Measurements from ENCODE around the gene MSTN.

The MSTN gene

DNA sequence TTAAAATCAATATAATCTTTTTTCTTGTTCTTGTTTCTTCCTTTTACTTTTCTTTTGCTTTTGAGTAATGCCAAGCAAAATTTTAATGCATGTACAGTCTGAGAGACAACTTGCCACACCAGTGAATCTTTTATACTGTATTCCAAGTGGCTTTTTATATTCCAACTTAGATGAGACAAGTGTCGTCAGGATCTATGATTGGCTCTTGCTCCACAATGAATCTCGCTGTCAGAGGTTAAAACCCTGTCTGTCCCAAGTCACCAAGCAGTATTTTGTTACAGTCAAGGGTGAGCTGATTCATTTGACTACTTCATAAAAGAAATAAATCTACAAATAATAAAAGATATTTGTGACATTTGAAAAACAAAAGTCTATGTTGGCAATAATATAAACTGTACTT lies at the start of gene MSTN:
Gene MSTN, minus strand, starts transcription at position 129 of the 400 bp plus-strand sequence. CDS start 133 bp downstream, outside the sequence.
- no peak for DNase-seq

GRCh38 chr2:190111166-190111565 lies 48.6 kb upstream of the MSTN start:
- no peak for DNase-seq

DNA sequence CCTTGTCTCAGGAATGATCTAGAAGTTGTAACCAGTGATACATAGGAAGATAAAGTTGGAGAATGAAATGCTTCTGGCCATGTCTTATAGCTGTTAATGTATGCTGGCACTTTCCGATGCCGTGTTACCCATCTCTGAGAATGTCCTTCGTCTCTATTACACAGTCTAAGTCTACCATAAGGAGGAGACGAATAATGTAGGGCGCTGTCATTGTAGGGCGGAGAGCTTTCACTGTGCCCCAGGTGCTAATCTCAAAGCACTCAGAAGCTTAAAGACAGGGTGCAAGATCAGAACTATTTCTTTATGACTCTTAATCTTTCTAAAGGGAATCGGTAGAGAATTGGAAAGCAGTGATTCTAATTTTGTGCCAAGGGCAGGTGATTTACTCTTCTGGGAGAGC lies 48.2 kb upstream of the MSTN start:
- DNase-seq: no peak

- no peak for DNase-seq
Measured at GRCh38 chr2:190110131-190110530, 47.6 kb upstream of the MSTN start.

GRCh38 chr2:190107409-190107808 lies 44.9 kb upstream of the MSTN start:
- no peak for DNase-seq

DNA sequence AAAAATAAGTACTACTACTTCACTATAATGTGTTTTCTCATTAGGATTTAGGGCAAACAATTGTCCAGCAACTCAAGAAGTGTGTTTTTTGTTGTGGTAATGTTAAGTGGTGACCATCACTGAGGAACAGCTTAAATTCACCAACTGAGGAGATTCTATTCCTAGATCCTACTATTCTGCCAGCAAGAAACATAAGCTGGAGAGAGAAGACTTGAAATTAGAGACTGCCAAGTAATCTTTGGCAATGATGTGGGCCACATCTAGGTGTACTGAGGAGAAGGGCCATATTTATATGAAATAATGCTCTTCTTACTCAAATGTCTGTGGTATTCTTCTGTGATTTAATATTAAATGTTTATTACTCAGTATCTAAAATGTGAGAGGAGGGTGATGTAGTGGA lies 44.3 kb upstream of the MSTN start:
- DNase-seq: no peak

DNA sequence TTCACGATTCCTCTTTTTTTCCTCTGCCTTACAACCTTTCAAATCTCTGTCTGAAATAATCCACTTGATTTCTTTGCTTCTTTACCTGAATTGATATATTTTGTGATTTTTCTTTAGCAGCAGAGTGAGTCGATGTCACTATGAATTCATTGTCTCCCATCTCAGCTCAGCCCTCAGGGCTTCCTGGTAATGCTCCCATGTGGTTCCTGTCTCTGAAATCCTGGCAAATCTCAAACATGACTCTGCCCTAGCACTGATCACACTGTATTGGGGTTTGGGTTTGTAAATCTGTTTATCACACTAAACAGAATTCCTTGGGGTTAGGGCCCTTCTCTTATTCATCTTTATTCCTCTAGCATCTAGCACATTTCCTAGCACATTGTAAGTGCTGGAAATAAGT lies 43.0 kb upstream of the MSTN start:
- no peak for DNase-seq

- no peak for DNase-seq
Measured at GRCh38 chr2:190103144-190103543, 40.6 kb upstream of the MSTN start.

- no peak for DNase-seq
Measured at GRCh38 chr2:190099890-190100697, 37.6 kb upstream of the MSTN start.

GRCh38 chr2:190098851-190099250 lies 36.3 kb upstream of the MSTN start:
- DNase-seq: no peak

- DNase-seq: no peak
Measured at GRCh38 chr2:190097115-190097514, 34.6 kb upstream of the MSTN start.

- DNase-seq: no peak
Measured at GRCh38 chr2:190094316-190094871, 31.9 kb upstream of the MSTN start.

DNA sequence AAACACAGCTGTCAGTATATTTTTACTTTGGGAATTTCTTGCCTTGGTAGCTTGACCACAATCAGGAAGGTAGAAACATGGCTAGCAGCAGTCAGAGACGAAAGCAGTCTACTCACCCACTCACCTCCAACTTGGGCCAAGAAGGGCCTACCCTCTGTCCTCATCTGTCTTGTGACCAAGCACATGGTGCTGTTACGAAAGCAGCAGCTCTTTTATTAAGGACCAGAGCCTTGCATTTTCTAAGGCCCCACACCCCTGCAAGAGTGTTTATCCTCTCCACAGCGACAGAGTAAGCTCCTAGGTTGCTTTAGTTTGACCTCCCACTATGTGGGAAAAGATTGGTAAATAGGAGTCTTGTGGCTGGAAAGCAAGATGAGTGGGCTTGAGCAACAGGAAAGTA lies 31.3 kb upstream of the MSTN start:
- no peak for DNase-seq

DNA sequence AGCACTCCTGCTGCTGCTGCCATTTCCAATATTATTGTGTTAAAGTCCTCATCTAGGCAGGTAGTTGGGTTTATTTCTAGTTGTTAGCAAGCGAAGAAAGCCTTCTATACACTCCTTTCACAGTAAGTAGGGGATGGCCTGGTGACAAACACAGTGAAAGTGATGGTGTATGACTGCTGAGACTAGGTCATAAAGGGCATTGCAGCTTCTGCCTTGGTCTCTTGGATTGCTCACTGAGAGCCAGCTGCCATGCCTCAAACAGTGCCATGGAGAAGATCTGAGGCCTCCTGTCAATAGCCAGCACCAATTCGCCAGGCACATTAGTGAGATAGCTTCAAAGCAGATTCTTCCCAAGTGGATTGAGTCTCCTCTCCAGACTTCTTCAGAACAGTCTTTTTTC lies 27.6 kb upstream of the MSTN start:
- DNase-seq: no peak

DNA sequence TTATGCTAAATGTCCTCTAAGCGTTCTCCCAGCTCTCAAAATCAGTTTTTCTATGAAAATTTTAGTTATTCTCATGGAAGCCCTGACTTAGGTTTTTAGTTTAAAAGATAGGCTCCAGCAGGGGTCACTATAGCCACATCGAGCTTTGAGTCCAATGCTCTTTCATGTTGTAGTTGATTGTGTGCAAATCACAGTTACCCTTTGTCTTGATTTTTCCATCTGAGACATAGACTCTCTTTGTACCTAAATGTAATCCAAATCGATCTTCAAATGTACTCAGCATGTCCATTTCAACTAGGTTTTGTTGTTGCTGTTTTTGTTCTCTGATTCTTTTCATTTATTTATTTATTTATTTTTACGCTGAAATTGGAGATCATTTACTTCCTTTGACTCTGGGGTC lies 26.4 kb upstream of the MSTN start:
- no peak for DNase-seq

GRCh38 chr2:190084704-190085103 lies 22.2 kb upstream of the MSTN start:
- DNase-seq: no peak

DNA sequence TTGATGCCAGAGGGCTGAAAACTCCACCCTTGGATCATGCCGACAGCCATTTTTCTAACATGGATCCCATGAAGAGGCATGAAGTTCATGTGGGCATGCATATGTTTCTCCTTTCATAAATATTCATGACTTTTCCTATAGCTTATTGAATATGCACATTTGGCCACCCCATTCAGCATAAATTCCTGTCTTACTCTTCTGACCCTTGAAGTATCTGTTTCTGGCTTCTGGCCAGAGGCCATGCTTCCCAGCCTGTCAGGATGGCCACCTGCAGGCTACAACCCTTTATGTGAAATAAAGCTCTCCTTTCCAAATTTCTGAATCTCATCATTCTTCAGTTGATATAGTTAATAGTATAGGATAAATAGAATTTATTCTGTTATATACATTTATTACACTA lies 19.6 kb upstream of the MSTN start:
- no peak for DNase-seq

DNA sequence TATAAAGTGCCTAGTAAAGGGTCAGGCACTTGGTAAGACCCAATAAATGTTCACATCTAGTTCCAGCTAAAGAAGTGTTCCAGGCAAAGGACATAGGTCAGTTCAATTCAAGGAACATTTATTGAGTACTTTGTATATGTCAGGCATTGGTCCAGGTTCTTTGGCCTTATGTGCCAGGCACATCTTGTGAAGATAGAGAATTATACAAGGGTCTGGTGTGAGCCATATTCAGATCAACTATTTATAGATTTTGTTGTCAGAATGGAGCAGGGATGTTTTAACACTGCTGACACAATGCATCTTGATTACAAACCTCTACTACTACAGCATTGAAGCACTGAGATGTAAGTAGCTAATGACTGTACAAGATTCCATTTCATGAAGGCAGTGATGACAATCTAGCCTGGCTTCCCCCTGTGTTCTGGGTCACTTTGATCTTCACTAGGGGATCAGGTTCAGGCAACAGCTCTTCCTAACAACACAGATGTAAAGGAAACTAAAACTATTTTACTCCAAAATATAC lies 18.1 kb upstream of the MSTN start:
- DNase-seq: no peak

DNA sequence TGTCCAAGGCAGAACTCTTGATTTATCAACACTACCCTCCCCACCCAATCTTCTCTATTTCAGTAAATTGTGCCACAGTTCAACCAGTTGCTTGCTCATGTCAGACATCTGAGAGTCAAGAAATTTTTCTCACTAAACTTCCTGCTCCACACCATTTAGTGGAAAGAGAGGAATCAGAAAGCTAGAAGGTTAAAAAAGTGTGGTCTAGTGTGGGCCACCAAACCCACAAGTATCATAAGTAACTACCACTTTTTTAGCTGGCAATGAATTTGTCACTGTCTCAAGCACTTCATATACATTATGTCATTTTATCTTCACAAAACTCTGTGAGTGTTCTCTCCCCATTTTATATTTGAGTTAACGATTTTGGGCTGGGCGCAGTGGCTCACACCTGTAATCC lies 16.6 kb upstream of the MSTN start:
- DNase-seq: no peak

DNA sequence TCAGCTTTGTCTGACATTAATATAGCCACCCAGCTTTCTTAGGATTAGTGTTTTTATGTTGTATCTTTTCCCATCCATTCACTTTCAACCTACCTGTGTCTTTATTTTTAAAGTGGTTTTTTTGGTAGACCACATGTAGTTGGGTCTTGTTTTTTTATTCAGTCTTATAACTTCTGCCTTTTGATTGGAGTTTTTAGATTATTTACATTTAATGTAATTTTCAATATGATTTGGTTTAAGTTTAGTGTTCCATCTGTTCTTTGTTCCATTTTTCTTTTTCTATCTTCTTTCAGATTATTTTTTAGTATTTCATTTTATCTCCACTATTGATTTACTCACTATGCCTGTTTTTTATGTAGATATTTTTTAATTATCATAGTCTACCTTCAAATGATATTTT lies 13.1 kb upstream of the MSTN start:
- no peak for DNase-seq

- no peak for DNase-seq
Measured at GRCh38 chr2:190069936-190070696, 7.6 kb upstream of the MSTN start.

- DNase-seq: no peak
Measured at GRCh38 chr2:190068764-190069163, 6.2 kb upstream of the MSTN start.

DNA sequence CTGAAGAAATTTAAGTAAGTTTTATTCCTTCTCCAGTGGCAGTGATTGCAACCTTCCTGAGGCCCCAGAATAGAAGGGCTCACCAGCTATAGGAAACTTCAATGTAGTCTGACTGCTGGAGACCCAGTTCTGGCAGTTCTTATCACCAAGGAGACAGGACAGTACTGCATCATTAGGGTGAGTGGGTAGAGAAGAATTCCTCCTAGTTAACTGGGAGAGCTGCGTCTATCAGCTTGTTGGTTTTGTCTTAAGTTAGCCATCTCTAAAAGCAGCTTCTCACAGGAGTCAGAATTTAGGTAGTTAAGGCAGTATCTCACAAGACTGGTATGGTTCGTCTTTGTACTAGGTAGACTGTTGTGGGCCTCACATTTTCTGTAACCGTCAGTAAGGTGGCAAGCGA lies 3.3 kb upstream of the MSTN start:
- no peak for DNase-seq

DNA sequence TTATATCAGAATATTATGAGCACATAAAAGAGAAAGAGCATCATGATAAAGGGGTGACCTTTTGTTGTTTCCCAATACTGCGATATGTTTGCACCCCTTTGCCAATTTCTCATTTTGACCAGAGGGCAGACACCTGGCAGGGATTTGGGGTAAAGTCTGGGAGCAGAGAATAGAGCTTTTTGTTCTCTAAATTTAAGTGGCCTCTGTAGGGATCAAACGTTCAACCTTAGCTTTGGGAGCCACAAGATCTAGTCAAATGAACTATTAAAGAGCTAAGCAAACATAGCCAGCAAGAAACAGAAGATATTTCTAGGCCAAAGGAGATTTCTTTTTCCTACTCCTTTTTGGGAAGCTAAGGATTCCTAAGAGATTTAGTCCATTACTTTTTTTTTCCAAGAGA lies 1.1 kb upstream of the MSTN start:
- no peak for DNase-seq
